DOHH2 (cell line): ENCODE results near the gene MYO1D.

Experiments used
- EZH2phosphoT487 ChIP-seq: fragments of 200-600 bp; sonication (generic); IDR thresholded peaks from 2 replicates; pipeline ENCODE4 v1.6.1; 2017; ENCODE audit warnings: borderline replicate concordance, mild to moderate bottlenecking, antibody characterized with exemption, low read length, moderate library complexity, mixed read lengths
- TF ChIP-seq, protein P1 (sequence below): fragments of 200-600 bp; sonication (generic); IDR thresholded peaks from one replicate; pipeline ENCODE4 v1.5.1; 2014; ENCODE audit warnings: antibody characterized with exemption, mild to moderate bottlenecking, low read depth, low read length; ENCODE audit not compliant: poor library complexity, severe bottlenecking

DNA sequence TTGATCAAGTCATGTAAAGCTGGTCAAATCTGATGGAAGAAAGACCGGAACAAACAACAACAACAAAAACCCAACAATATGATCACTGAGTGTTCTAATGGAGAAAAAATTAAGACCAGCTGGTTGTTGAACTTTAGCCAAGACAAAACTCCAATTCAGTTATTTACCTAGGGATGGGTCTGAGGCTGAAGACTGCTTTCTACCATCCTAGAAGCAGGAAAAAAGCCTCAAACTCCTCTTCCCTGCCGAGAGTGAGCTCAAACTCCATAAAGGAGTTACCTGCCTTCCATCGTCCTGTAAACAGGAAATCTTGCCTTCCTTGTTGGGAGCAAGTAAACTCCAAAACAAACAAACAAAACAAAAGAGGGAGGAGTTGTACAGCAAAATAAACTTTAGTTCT, 28.0 kb upstream of the MYO1D start:
- TF ChIP-seq, protein P1, sequence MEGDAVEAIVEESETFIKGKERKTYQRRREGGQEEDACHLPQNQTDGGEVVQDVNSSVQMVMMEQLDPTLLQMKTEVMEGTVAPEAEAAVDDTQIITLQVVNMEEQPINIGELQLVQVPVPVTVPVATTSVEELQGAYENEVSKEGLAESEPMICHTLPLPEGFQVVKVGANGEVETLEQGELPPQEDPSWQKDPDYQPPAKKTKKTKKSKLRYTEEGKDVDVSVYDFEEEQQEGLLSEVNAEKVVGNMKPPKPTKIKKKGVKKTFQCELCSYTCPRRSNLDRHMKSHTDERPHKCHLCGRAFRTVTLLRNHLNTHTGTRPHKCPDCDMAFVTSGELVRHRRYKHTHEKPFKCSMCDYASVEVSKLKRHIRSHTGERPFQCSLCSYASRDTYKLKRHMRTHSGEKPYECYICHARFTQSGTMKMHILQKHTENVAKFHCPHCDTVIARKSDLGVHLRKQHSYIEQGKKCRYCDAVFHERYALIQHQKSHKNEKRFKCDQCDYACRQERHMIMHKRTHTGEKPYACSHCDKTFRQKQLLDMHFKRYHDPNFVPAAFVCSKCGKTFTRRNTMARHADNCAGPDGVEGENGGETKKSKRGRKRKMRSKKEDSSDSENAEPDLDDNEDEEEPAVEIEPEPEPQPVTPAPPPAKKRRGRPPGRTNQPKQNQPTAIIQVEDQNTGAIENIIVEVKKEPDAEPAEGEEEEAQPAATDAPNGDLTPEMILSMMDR: no peak
- TF ChIP-seq EZH2phosphoT487: no peak
